GM19372 (cell line): ENCODE results near the gene EMC10.
"Not testable (repeated sequence)": the region's sequence is repeated elsewhere in the genome, so short reads cannot be mapped to it uniquely, and the experiment has no call there.

Source experiments
- ATAC-seq: cut with Tn5 transposase; IDR thresholded peaks from one replicate; pipeline ENCODE4 v1.9.1; 2021; ENCODE audit warnings: mild to moderate bottlenecking, low read depth, moderate library complexity; ENCODE audit not compliant: unreplicated experiment

Gene EMC10

DNA sequence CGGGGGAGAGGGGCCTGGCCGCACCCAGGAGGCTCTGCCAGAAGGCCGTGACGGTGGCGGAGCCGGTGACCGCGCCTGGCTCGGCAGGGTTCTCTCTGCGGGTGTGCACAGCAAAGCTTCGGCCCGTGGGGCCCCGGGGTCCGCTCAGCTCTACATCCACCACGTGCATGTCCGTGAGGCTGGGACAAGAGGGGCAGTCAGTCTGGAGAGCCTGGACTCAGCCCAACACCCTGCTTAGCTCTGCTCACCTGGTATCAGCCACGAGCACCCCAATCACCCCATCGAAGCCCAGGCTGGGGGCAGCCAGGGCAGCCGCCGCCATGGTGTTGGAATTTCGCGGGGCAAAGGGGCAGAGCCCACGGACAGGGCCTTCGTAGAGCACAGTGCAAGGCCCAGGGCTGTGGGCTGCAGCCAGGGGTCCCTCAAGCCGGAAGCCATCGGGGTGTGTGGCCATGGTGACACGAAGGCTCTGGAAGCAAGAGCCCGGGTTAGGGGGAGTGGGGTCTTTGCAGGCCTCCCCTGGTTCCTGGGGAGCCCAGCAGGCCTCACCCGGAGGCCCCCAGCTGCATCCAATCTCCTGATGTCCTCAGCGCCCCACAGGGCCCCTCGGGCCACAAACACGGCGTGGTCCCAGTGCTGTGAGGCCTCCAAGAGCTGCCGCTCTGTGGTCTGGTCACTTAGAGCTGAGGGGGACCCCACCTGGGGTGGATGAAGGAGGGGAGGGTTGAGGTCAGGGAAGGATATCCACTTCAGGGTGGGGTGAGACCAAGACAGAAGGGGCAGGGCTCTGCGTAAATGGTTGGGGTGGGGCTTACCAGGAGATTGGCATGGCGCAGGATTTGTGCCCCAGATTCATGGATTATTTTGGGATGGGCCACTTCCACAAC is 36.0 kb downstream of the EMC10 start:
- no peak for ATAC-seq

DNA sequence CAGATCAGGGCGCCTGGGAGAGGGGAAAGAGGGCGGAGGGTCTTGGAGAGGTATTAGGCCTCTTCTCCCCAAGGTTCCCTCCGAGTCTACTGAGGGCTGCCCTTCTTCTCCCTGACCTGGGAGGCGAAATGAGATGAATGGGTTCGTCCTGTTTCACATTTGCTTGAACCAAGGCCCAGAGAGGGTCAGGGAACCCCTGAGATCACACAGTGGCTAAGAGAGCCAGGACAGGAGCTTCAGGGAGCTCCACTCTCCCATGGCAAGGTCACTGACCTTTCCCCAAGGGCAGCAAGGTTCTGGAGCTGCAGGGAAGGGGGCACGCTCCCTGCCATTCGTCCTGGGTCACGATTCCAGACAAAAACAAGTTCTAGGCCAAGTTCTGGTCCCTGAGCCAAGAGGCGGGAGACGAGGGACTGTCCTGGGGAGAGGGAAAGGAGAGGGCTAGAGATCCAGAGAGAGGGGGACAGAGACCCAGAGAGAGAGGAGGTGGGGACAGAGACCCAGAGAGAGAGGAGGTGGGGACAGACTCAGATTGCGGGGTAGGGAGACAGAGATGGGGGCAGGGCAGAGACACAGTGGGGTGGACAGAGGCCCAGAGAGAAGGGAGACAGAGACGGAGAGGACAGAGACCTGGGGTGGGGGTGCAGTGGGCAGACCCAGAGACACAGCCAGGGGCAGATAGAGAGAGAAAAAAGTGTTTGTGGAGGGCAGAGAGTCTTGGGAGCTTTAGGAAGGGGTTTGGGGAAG is 36.9 kb downstream of the EMC10 start:
- no peak for ATAC-seq

DNA sequence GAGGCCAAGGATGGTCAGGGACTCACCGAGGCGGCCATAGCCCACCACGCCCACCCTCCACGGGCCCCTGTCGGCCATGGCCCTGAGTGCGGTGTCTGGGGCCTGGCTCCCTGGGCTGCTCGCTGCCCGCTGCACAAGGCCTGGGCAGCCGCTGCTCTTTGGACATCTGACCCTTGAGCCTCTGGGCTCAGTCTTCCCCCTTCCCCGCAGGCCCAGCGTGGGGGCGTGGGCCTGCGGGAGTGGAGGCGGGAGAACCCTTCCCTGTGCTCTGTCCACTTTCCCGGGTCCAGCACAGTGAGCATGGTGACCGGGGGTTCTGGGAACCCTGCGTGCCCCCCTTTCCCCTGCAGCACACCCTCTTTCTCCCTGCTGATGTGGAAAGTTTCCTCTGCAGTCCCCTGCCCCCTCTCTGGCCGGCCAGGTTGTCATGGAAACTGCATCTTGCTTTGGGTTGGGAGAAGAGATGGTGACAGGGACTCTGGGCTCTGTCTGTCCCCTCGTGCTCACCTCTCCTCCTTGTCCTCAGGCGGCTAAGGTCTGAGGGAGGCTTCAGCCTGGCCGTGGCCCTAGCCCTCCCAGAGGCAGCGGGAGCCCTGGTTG is 37.5 kb downstream of the EMC10 start, which contains the start of gene ASPDH:
ASPDH (minus strand) TSS at position 168 of the 600 bp plus-strand sequence; CDS start at position 78, 90 bp downstream.
- no peak for ATAC-seq

DNA sequence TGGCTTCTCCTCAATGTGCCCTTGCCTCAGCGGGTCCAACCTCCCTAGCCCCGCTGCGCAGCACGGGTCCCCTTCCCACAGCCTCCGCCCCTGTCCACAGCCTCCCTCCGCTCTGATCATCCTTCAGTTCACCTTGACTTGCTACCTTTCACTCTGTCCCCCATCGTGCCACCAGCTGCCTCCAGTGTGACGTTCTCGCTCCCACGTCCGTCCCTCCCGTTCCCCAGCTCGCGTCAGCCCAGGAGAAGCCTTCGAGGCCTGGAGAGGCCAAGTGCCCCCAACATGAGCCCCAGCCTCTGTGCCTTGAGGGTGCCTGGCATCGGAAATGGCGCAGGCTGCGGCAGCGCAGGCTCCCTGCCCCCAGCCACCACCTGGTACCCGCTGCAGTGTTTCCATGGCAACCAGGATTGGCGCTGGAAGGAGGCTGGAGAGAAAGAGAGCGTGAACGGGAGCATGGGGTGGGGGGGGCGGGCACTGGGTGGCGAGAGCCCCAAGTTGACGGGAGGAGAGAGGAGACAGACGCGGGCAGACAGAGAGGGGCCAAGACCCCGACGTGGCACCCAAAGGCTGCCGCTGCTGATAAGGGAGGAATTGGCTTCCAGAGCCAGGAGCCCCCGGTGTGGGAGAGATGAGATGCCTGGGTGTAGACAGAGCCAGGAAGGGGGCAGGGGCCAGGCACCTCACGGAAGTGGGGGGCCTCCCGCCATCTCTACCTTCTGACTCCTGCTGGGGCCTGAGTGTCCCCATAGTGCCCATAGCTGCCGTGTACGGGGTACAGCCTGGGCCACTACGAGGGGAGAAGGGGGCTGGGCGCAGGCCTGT is 38.2 kb downstream of the EMC10 start:
- ATAC-seq: no peak

DNA sequence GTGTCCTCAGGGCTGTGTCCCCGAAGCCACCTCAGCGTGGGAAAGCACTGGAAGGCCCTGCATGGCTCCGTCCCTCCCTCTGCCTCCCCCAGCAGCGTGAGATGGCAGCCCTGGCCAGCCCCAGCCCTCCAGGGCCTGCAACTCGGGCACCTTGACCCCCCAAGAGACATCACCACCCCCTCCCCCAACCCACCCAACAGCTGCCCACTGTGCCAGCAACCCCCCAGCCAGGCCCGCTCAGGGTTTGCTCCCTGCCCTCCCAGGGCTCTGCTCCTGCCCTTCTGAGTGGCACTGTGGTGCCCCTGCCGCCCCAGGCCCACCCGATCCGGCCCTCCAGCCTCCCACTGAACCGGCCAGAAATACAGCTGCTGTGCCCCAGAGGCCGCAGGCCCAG is 38.9 kb downstream of the EMC10 start:
- ATAC-seq: no peak

DNA sequence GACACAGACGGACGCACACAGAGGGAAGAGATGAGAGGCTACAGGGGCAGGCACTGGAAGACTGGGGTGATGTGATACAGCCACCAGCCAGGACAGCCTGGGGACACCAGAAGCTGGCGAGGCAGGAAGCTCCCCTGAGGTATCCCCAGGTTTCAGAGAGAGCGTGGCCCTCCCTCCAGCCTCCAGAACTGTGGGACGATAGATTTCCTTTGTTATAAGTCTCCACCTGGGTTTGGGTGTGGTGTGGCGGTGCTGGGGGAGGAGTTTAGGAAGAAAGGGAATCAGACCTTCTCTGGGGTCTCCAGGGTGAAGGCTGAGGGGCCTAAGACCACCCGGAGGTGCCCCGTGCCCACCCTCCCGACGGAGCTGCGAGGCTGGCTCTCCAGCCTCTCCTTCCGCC is 40.1 kb downstream of the EMC10 start:
- no peak for ATAC-seq

DNA sequence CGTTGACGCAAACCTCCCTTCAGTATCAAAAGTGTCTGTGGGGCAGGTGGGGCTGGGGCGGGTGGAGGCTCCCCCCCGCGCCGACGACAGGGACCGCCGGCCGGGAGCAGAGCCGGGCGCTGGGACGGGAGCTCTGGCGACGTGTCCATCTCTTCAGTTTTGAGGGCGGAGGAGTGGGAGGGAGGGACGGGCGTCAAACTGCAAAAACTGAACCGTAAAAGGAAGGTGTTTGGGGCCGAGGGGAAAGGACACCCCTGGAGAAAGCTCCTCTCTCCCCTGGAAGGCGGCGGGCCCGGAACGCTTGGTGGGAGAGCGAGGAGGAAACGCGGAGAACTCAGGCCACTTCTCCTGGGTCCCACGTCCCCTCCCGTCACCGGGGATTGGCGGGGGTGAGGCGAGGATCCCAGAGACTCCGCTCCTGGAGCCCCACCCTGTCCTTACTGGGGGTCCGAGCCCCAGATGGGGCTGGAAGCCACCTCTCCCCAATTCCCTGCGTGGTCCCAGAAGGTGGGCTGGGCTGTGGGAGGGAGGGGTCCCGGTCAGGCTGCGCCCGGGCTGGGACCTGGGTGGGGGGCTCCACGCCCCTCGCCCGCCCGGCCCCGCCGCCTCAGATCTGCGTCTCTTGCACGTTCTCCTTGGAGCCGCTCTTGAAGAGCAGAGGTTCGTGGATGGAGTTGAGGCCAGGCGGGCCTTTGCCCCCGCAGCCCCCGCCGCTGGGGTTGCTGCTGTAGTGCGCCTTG is 40.8 kb downstream of the EMC10 start:
- no peak for ATAC-seq

DNA sequence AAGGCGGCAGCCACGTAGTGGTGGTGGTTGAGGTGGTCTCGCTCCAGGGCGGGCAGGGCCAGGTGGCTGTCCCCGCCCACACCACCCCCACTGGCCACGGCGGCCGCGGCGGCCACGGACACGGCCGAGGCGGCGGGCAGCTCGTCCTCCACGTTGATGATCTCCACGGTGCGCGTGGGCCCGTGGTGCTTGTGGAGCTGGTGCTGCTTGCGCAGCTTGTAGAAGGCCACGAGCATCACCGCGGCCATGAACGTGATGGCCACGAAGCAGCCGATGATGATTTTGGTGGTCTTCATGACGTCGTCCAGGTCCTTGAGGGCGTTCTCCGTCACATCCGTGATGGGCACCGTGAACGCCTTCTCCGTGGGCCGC is 41.4 kb downstream of the EMC10 start:
- ATAC-seq: no peak

DNA sequence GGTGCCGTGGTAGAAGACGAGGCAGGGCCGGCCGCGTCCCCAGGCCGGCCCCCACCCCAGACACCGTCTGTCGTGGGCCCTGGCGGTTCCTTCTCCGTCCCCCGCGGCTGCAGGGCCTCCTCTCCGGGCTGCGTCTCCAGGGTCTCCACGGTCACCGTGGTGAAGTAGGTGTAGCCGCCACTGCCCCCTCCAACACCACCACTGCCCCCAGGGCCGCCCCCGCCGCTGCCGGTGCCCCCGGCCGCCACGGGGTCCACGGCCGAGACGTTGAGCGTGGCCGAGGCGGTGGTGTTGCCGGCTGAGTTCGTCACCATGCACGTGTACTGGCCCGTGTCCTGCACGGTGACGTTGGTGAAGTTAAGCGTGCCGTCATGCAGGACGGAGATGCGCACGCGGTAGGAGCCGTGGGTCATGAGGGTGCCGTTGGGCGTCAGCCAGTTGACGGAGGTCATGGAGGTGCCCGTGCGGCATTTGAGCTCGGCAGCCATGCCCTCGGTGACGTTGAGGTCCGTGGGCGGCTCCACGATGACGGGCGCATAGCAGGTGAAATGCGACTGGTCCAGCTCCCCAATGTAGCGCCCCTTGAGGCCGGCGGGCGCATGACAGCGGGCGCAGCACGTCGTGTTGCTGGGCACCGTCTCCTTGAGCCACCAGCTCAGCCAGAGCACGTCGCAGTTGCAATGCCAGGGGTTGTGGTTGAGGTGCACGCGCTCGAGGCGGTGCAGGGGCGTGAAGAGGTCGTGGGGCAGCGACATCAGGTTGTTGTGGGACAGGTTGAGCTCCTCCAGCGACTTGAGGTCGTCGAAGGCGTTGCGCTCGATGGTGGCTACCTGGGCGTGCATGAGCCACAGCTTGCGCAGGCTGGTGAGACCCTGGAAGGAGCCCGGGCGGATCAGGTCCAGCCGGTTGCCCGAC is 42.0 kb downstream of the EMC10 start:
- no peak for ATAC-seq

DNA sequence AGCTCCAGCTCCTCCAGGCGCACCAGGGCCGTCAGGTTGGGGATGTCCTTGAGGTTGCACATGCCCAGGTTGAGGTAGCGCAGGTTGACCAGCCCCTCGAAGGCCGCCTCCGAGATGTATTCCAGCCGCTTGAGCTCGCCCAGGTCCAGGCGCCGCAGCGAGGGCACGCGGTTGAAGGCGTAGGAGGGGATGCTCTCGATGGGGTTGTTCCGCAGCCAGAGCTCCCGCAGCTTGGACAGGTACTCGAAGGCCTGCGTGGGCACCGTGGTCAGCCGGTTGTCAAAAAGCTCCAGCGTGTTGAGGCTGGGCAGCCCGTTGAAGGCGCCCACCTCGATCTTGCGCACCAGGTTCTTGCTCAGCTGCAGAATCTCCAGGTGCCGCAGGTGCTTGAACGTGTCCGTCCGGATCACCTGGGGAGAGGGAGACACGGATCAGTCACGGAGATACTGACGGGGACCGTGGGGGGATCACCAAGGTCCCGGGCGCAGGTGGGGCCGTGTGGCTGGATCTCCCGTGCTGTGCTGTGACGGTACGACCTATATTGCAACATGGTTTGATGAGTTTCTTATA is 42.8 kb downstream of the EMC10 start:
- no peak for ATAC-seq

DNA sequence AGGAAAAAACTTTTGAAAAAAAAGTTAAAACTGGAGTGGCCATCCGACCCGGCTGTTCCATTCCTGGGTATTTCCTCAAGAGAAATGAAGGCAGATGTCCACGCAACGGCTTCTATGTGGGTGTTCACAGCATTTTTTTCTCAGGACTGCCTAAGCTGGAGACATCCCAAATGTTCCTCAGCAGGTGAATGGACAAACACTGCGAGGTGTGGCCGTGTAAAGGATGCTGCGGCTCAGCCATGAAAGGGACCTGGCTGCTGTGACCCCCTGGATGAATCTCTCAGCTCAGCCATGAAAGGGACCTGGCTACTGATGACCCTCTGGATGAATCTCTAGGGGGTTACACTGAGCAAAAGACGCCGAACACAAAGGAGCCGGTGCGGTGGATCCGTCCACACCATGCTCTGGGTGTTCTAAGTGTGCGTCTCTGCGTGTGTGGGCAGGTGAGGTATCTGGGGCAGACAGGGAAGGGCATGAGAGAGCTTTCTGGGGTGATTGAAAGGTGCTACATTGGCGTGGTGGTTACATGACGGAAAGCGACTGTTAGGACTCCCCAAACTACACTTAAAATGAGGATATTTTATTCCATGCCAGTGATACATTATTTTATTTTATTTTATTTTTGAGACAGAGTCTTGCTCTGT is 44.6 kb downstream of the EMC10 start:
- ATAC-seq: no peak

DNA sequence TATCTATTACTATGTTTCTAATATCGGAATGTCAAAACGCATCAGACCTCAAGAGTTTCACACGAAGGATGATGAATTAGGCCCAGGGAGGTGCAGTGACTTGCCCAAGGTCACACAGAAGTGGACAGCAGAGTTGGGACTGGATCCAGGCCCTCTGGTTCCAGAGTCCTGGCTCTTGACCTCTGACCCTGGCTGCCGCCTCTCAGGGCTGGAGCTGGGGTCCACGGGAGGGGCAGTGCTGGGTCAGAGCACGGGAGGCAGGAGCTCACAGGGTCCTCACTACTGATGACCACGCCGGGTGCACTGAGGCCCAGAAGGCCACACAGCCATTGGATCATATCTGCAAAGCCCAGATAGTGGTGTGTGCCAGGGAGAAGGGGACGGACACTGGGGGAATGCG is 46.6 kb downstream of the EMC10 start:
- ATAC-seq: no peak

DNA sequence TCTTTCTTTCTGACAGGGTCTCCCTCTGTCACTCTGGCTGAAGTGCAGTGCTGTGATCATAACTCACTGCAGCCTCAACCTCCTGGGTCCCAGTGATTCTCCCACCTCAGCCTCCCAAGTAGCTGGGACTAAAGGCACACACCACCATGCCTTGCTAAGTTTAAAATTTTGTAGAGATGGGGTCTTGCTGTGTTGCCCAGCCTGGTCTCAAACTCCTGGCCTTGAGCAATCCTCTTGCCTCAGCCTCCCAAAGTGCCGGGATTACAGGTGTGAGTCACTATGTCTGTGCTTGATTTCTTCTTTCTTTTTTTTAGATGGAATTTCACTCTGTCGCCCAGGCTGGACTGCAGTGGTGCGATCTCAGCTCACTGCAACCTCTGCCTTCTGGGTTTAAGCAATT is 51.7 kb downstream of the EMC10 start:
- not testable (repeated sequence) for ATAC-seq

DNA sequence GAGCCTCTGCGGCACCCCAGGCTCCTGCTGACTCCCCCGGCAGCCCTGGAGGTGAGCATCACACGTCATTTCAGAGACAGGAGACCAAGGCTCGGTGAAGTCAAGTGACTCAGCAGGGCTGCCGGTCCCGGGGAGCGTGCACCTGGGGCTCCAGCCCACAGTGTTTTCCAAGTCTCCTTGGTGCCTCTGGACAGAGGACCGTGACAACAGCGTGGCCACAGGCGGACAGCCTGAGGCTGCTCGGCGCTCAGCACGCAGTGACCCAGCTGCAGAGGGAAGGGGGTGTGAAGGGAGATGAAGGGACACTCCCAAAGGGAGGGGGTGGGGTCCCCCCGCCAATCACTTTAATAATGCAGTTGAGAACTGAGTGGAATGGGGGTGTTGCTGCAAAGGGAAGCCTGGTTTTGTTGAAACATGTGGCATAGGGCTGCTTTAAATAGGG is 54.9 kb downstream of the EMC10 start:
- no peak for ATAC-seq

DNA sequence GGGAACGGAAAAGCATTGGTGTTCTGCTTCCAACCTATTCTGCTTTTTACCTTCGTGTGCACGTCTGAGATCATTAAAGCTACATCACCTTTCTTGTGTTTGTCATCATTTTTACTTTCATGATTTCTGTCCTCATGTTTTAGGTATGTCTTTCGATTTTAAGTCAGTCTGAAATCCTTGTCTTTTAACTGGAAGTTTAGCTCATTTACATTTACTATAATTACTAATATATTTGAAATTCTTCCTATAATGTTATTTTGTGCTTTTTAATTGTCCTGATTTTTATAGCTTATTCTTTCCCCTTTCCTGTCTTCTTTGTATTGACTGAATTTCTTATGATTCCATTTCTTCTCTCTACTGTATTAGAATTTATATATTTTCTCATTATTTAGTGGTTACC is 56.6 kb downstream of the EMC10 start:
- ATAC-seq: no peak

DNA sequence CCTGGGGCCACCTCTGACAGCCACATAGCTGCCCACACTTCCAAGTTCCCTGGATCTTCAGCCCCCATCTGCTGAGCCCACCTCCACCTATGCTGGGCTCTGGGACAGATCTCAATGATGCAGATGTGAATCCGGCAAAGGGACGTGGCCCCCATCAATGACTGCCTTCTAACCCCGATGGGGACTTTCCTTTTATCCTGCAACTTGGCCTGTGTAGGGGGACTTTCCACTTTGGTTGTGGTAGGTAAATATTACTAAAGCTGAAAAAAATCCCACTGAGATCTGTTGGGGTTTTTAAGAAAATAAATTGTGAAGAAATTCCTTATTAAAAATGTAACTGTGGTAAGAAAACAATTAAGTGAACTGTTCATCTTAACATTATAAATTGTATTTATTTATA is 58.2 kb downstream of the EMC10 start:
- no peak for ATAC-seq

DNA sequence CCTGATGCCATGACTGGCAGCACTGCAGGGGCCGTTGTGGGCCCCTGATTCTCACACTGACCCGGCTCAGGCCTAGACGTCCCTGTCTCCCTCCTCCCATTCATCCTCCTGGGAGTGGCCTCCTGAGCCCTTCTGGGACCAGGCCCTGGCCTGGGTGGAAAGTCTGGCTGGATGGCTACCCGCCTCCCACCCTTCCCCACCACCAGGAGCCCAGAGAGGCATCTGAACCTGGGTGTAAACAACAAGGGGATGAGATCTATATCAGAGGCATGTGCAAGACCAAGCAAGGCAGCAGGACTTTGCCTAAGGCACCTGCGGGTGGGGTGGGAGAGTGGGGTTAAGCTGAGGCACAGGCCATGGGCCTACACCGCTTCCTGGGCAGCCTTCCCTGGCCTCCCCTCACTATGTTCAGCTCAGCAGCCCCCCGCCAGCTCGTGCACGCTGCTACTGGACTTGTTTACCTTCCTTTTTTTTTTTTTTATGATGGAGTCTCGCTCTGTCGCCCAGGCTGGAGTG is 59.4 kb downstream of the EMC10 start:
- ATAC-seq: no peak
